Measurements from ENCODE around the gene FXR2.
"Not testable (repeated sequence)": the region's sequence is repeated elsewhere in the genome, so short reads cannot be mapped to it uniquely, and the experiment has no call there.

Gene FXR2

GRCh38 chr17:7615265-7615747 lies 609 bp upstream of the FXR2 start:
- peak overlapping the region; percentile 39 for H3K4me3 ChIP-seq (ENCODE audit: low read depth, low read length)
- no peak for TF ChIP-seq CTCF (IDR thresholded peaks at IDR 0.05; ENCODE audit: borderline replicate concordance, insufficient read depth, low read depth, low read length)

- no peak for TF ChIP-seq CTCF (IDR thresholded peaks at IDR 0.05; ENCODE audit: borderline replicate concordance, insufficient read depth, low read depth, low read length)
- peak overlapping the region; percentile 89 for H3K4me3 ChIP-seq (ENCODE audit: low read depth, low read length)
These were observed 800 bp downstream of the FXR2 start for GRCh38 chr17:7613769-7614424.

- no peak for TF ChIP-seq CTCF (IDR thresholded peaks at IDR 0.05; ENCODE audit: borderline replicate concordance, insufficient read depth, low read depth, low read length)
- H3K4me3 ChIP-seq (ENCODE audit: low read depth, low read length): no peak overlapping the region
These were observed 2.4 kb downstream of the FXR2 start for GRCh38 chr17:7612294-7612640.

- H3K4me3 ChIP-seq (ENCODE audit: low read depth, low read length): no peak overlapping the region
- TF ChIP-seq CTCF (IDR thresholded peaks at IDR 0.05; ENCODE audit: borderline replicate concordance, insufficient read depth, low read depth, low read length): no peak
These were observed 2.9 kb downstream of the FXR2 start for GRCh38 chr17:7611635-7612293.

- no peak overlapping the region for H3K4me3 ChIP-seq (ENCODE audit: low read depth, low read length)
- no peak for TF ChIP-seq CTCF (IDR thresholded peaks at IDR 0.05; ENCODE audit: borderline replicate concordance, insufficient read depth, low read depth, low read length)
These were observed 4.1 kb downstream of the FXR2 start for GRCh38 chr17:7610641-7611040.

GRCh38 chr17:7606280-7606679 lies 8.4 kb downstream of the FXR2 start:
- no peak for TF ChIP-seq CTCF (IDR thresholded peaks at IDR 0.05; ENCODE audit: borderline replicate concordance, insufficient read depth, low read depth, low read length)
- H3K4me3 ChIP-seq (ENCODE audit: low read depth, low read length): no peak overlapping the region

GRCh38 chr17:7597561-7597960 lies 17.1 kb downstream of the FXR2 start:
- not testable (repeated sequence) for H3K4me3 ChIP-seq (ENCODE audit: low read depth, low read length)
